Suprapubic skin (tissue), 4 donors: Measurements from ENCODE around the gene MIPEP. TPM values are rescaled to one million over a fixed set of nuclear protein-coding genes. Genes with fewer than 3 reads are reported as not detected.

ENCODE experiments used
- DNase-seq, 2 donors: peaks; one replicate each; pipeline ENCODE4 v3.0.0-alpha.2; 2019; ENCODE audit warnings: low spot score in 2 of 2
- H3K27ac ChIP-seq: fragments of 200-600 bp; sonication (generic); one replicate; pipeline ENCODE4 v1.5.1; 2019
- H3K27me3 ChIP-seq: fragments of 200-600 bp; sonication (generic); one replicate; pipeline ENCODE4 v1.5.1; 2019
- H3K36me3 ChIP-seq: fragments of 200-600 bp; sonication (generic); one replicate; pipeline ENCODE4 v1.5.1; 2019
- H3K4me1 ChIP-seq: fragments of 200-600 bp; sonication (generic); one replicate; pipeline ENCODE4 v1.5.1; 2019
- H3K4me3 ChIP-seq: fragments of 200-600 bp; sonication (generic); one replicate; pipeline ENCODE4 v1.5.1; 2019; ENCODE audit warnings: mild to moderate bottlenecking
- H3K9me3 ChIP-seq: fragments of 200-600 bp; sonication (generic); one replicate; pipeline ENCODE4 v1.5.1; 2019
- CTCF ChIP-seq, 2 donors: fragments of 200-600 bp in 1 of 2; fragments of 450-650 bp in 1 of 2; sonication (generic) in 1 of 2; IDR thresholded peaks; one replicate each; pipeline ENCODE4 v1.5.1; 2016 to 2019; ENCODE audit warnings: antibody characterized with exemption in 2 of 2, mild to moderate bottlenecking in 1 of 2, moderate library complexity in 1 of 2
- EP300 ChIP-seq: sonication (generic); formaldehyde crosslinking; IDR thresholded peaks from one replicate; pipeline ENCODE4 v1.6.1; 2017; ENCODE audit warnings: antibody characterized with exemption
- POLR2A ChIP-seq, 2 donors: fragments of 450-650 bp; IDR thresholded peaks; one replicate each; pipeline ENCODE4 v1.6.1; 2017; ENCODE audit warnings: antibody characterized with exemption in 2 of 2, mild to moderate bottlenecking in 2 of 2, moderate library complexity in 2 of 2
- POLR2AphosphoS5 ChIP-seq, 3 donors: sonication (generic); formaldehyde crosslinking; IDR thresholded peaks; one replicate each; pipeline ENCODE4 v1.6.1; 2017; ENCODE audit warnings: antibody characterized with exemption in 3 of 3
- WGBS: methylation state at CpG from one replicate; pipeline ENCODE4 v1.1.5; 2018; 5-methylcytosine and 5-hydroxymethylcytosine counted together
- total RNA-seq, 4 donors: library from RNA; depleted of rRNA; stranded (reverse); fragments of >200 nt; gene quantifications; one replicate each; pipeline ENCODE4 v1.1.0, GENCODE V29; 2016

Gene MIPEP
- total RNA-seq, 4 donors from 2014 or later: 26.3 to 51.4 (median 37.6) TPM

DNA sequence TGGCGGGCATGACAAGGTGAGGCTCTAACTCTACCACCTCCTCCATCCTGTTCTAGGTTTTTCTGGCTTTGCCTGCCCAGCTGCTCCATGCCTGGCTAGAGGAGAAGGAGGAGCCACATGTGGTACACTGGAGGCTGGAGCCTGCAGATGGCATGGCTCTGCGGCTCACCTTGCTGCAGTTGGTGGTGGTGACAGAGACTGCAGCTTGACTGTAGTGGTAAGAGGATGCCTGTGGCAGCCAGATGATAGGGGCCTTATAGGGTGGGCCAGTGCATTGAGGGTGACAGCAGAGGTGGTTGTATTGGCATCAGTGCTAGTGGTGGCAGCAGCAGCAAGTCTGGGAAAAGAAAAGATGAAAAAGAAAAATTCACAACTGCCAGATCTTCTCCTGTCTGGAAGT, 172.8 kb downstream of the MIPEP start:
- Histone ChIP-seq H3K9me3 (no peaks in the 10 kb centered on the region), H3K4me3 (no peak overlapping the region), H3K27ac (no peak overlapping the region), H3K27me3 (no peaks in the 10 kb centered on the region), H3K36me3 (no peaks in the 10 kb centered on the region), H3K4me1 (peaks cover 21% of the 10 kb centered on the region)
- WGBS: 100% methylated on average over 1 of the region's 2 CpGs
- TF ChIP-seq CTCF (IDR thresholded peaks at IDR 0.05) (no peak), EP300 (no peak)
- no peak for DNase-seq

DNA sequence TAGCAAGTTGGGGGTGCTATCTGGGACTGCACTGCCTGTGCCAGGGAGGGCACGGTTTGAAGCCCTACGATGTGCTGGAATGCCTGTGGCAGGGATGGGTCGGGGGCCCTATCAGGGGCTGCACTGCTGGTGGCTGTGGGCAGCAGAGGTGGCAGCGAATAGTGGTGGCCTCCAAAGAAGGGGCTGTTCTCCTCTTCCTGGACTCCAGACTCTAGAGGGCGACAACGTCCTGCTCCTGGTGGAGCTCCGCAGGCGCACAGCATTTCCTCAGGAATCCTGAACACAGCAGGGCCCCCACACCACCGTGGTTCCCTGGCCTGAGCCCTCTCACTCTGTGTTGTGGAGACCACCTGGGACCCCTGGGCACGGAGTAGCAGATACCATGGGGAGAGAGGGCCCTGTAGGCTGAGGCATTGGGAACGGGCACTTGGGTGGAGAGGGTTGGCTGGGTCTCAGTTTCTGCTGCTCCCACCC, 173.4 kb downstream of the MIPEP start:
- H3K4me1 ChIP-seq: peaks cover 21% of the 10 kb centered on the region
- no peaks in the 10 kb centered on the region for H3K9me3 ChIP-seq
- no peak for TF ChIP-seq CTCF (IDR thresholded peaks at IDR 0.05)
- TF ChIP-seq POLR2AphosphoS5 (IDR thresholded peaks at IDR 0.05): no peak
- TF ChIP-seq POLR2A (IDR thresholded peaks at IDR 0.05): no peak
- no peak for TF ChIP-seq EP300
- no peaks in the 10 kb centered on the region for H3K36me3 ChIP-seq
- no peaks in the 10 kb centered on the region for H3K27me3 ChIP-seq
- no peak for DNase-seq
- no peak overlapping the region for H3K4me3 ChIP-seq
- 100% methylated on average over 3 of the region's 11 CpGs for WGBS
- no peak overlapping the region for H3K27ac ChIP-seq

- Histone ChIP-seq H3K27ac (no peak overlapping the region), H3K4me1 (peaks cover 21% of the 10 kb centered on the region), H3K27me3 (no peaks in the 10 kb centered on the region), H3K4me3 (no peak overlapping the region), H3K36me3 (no peaks in the 10 kb centered on the region), H3K9me3 (no peaks in the 10 kb centered on the region)
- 93% methylated on average over 13 of the region's 19 CpGs for WGBS
- TF ChIP-seq POLR2A (IDR thresholded peaks at IDR 0.05): no peak
- TF ChIP-seq POLR2AphosphoS5 (IDR thresholded peaks at IDR 0.05): no peak
- no peak for TF ChIP-seq CTCF (IDR thresholded peaks at IDR 0.05)
- TF ChIP-seq EP300: no peak
- no peak for DNase-seq
These were observed 174.0 kb downstream of the MIPEP start for GRCh38 chr13:23715092-23715761.

- no peaks in the 10 kb centered on the region for H3K36me3 ChIP-seq
- no peak for TF ChIP-seq CTCF (IDR thresholded peaks at IDR 0.05)
- no peak for TF ChIP-seq POLR2AphosphoS5 (IDR thresholded peaks at IDR 0.05)
- TF ChIP-seq POLR2A (IDR thresholded peaks at IDR 0.05): no peak
- TF ChIP-seq EP300: no peak
- no peak overlapping the region for H3K4me3 ChIP-seq
- H3K27me3 ChIP-seq: no peaks in the 10 kb centered on the region
- WGBS: 78% methylated on average over 5 of the region's 5 CpGs
- no peak for DNase-seq
- no peaks in the 10 kb centered on the region for H3K9me3 ChIP-seq
- H3K27ac ChIP-seq: no peak overlapping the region
- peaks cover 18% of the 10 kb centered on the region for H3K4me1 ChIP-seq
These were observed 174.5 kb downstream of the MIPEP start for GRCh38 chr13:23714672-23715071.

- Histone ChIP-seq H3K27me3 (no peaks in the 10 kb centered on the region), H3K4me3 (no peak overlapping the region), H3K4me1 (no peaks in the 10 kb centered on the region), H3K36me3 (no peaks in the 10 kb centered on the region), H3K9me3 (no peaks in the 10 kb centered on the region), H3K27ac (no peak overlapping the region)
- no peak for DNase-seq
- no peak for TF ChIP-seq POLR2AphosphoS5 (IDR thresholded peaks at IDR 0.05)
- TF ChIP-seq POLR2A (IDR thresholded peaks at IDR 0.05): no peak
- TF ChIP-seq EP300: no peak
- TF ChIP-seq CTCF (IDR thresholded peaks at IDR 0.05): no peak
- 85% methylated on average over 3 of the region's 3 CpGs for WGBS
These were observed 177.8 kb downstream of the MIPEP start for GRCh38 chr13:23711355-23711754.
